ENCODE data around the gene HSBP1.

HSBP1 gene

DNA sequence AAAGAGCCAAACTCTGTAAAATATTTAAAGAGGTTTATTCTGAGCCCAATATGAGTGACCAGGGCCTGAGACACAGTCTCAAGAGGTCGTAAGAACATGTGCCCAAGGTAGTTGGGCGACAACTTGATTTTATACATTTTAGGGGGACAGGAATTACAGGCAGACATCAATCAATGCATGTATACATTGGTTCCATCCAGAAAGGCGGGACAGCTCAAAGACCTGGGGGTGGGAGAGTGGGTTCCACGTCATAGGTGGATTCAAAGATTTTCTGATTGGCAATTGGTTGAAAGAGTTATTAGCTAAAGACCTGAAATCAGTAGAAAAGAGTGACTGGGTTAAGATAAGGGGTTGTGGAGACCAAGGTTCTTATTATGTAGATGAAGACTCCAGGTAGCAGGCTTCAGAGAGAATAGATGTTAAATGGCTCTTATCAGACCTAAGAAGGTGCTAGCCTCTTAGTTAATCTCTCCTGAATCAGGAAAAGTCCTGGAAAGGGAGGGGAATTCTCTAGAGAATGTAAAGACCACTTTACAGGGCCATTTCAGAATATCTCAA, 32.4 kb downstream of the HSBP1 start:
- no peak for DNase-seq

DNA sequence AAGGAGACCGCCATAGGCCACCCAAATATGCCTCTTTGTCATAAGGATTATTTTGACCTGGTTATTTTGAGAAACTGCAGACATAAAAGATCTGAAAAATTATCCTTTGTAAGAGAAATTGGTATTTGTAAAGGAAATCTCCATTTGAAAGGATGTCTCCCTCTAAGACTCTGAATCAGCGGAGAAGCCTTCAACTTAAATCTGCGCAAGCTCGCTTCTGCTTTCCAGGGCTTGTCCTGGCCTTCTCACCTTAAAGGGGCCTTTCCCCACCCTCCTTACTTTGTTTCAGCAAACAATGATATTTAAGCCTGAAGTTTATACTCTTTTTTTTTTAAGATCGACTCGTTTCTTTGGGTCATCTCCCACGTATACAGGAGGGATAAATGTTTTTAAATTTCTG, 34.5 kb downstream of the HSBP1 start:
- no peak for DNase-seq

DNA sequence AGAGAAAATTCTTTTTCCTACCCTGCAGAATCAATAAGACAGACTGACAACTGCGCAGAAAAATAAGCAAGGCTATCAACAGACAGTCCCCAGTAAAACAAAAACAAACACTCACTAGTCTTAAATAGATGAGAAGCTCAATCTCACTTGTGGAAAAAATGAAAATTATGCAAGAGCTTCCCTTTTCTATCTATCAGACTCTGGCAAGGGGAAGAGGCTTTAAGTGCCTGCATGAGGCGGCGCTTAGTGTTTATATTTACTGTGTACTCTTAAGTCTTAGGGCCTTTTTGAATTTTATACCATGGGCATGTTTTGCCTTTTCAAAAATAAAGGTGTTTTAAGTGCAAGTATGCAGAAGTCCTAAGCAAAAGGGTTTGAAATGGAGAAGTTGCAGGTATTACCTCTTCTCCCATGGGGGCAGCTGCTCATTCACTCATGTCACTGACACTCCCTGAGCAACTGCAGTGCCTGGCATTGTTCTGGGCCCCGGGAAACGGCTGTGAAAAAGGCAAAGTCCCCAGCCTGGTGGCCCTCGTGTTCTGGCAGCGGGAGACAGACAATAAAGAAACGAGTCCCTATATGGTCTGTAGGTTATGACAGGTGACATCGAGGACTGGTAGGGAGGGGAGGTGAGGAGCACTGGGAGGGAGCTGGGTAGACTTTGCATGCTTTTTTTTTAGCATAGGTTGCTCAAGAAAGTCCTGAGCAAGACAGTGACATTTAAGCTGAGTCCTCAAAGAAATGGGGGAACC, 35.2 kb downstream of the HSBP1 start:
- no peak for DNase-seq

DNA sequence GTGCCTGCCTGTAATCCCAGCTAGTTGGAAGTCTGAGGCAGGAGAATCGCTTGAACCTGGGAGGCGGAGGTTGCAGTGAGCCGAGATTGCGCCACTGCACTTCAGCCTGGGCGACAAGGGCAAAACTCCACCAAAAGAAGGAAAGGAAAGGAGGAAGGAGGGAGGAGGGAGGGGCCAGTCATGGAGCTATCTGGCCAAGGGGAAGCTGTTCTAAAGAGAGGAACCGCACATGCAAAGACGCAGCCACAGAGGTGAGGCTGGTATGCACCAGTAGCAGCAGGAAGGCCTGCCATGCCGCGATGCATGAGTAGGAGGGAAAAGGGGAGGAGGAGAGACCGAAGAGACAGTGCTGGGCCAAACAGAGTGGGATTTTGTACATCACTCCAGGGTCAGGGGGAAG, 35.9 kb downstream of the HSBP1 start:
- DNase-seq, result no peak

DNA sequence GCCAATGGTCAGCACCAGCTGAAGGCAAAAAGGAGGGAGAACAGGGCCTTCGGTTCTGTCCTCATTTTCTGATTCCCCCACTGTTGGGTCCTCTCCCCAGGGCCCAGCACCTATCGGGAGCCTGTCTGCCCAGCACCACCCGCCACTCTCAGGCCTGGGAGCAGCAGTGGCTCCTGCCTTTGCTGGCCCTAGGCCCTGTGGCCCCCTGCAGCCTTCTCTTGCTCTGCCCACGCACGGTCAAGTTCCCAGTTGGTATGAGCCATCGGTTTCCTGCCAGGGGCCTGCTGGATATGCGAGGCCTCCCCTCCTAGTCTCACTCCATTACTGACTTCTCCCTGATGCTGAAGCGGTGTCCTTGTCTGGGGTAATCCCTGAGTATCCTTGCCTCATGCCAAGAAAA, 37.5 kb downstream of the HSBP1 start:
- DNase-seq, result no peak

DNA sequence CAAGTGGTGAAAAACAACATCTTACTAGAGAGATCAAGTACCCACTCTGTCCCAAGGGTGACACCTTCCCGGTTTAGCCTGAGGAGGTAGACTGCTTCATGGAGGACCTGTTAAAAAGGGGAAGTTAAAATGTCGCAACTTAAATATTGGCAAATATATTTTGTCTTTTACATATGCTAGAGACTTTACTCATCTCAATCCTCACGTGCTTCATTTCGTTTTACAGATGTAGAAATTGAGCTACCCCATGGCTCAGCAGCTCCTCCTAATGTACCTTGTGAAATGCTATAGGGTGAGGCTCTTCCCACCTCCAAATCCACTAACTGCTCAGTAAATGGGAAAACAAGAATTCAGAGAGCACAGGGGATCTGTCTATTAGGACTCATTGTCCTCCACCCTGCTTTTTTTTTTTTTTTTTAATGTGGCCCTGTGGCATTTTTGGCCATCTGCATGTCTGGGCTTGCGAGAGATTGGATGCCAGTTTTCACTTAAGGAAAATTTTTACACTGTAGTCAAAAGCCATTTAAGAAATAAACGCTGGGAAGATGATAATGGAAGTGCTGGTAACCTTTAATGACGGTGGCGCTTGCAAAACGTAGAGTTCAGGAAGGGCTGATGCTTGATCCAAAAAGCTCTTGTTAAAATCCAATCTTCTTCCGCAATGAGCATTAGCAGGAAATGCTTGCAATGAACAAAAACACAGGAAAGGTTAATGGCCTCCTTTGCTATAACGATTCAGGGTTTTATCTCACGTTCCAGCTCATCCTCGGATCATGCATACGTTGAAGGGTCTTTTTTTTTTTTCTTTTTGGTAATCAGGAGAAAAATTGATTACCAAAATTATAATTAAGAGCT, 39.8 kb downstream of the HSBP1 start:
- DNase-seq, result no peak

DNA sequence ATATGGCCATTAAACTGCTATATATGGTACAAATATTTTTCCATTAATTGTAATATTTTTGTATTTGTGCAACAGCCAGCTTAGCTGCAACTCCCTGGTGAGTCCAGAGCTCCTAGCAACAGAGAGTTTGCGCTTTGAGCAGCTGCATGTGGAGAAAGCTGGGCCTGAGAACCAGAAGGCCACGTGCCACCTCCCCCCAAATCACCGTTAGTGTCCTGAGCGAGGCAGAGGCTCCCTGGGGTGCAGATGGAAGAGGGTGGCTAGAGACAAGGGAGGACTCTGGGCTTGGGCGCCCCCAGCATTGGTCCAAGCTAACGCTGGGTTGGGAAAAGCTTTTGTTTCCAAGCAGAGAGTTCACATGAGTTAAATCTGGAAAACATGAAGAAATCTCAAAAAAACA, 41.6 kb downstream of the HSBP1 start:
- DNase-seq, result peak; percentile 72

DNA sequence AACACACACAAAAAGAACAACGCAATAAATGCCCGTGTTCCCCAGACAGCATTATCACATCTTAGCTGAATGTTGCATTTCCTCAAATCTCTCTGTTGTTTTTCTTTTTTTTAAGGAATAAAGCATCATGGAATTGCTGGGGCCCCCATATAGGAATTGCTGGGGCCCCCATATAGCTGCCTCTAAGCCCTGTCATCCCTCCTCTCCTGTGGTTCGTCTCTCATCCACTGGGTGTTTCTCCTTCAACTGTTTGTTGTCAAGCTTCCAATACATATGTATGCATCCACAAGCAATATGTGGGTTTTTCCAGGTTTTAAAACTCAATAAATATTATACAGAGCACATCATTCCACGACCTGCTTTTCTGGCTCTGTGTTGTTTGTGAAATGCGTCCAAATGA, 43.2 kb downstream of the HSBP1 start:
- peak; percentile 28 for DNase-seq

DNA sequence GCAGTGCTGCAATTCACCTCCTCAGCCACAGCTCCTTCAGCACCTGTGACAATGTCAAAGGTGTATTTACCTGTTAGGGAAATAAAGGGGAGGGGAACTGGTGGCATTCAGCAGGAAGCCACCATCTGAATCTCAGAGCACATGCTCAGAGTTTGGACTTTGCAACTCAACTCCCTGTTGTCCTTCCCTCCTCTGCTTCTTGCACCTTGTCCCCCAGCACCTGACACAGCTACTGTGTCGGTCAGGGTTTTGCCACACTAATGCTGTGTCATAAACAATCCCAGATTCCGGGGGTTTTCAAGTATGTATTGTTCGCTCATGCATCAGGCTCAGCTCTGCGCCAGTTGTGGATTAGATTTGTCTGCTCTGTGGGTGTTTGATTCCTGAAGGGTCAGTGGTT, 43.7 kb downstream of the HSBP1 start:
- DNase-seq, result no peak

DNA sequence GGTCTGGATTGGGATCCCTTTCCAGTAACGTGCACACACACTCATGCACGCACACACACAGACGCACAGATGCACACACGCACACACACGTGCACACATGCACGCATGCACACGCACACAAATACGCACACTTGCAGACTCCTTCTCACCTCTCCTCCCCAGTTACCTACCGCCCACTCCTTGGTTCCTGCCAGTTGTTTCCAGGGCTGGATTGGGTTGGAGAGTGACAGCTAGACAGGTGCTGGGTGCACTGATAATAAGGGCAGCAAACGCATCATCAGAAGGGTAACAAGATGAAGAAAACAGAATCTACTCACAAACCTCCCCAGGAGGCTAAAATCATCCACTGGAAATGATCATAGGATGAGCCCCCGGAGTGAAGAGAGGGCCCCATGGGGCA, 45.0 kb downstream of the HSBP1 start:
- no peak for DNase-seq

DNA sequence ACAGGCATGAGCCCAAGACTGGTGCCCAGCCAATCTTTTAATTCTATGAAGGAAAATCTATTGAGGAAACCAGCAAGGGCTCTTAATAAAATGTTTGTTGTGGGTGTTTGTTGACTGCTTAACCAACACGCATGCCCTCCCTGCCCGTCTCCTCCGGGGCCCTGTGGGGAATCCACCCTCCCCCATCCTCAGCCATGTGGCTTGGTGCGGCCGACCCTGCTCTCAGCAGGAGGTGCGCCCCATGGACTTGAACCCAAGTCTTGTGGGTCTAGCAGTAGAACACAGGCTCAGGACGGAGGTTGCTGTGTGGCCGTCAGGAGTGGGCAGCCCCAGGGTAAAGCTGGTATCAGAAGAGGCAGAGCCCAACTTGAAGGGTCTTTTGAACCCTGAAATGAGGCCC, 46.1 kb downstream of the HSBP1 start:
- DNase-seq, result no peak

DNA sequence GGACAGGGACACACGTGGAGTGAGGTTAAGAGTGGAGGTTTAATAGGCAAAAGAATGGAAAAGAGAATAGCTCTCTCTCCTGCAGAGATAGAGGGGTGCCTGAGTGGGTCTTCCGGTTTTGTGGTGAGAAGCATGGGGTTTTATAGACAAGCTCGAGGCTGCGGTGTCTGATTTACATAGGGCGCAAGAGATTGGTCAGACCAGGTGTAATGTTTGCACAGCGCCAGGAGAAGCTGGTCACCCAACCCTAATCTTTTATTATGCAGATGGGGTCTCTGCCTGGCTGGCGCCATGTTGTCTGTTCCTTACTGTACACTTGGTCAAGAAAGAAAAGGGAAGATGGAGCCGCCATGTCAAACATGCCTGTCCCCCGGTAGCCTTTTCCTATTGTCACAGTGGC, 46.6 kb downstream of the HSBP1 start:
- no peak for DNase-seq

DNA sequence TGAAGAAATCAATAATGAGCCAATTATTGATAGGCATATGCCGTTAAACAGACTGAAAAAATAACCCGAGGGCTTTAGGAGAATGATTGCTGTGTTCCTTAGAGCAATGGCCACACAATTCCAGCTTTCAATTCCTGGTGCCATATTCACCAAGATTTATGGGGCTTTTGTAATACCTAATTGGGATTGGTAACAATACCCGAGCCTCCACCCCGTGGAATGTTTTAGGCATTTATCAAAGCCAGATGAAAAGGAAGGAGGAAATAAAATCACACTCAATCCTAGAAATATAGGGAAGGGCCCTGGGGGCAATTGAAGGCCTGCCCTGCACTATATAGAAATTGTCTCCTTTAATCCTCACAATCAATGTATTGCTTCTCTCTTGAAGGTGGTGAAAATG, 49.0 kb downstream of the HSBP1 start:
- DNase-seq, result no peak

DNA sequence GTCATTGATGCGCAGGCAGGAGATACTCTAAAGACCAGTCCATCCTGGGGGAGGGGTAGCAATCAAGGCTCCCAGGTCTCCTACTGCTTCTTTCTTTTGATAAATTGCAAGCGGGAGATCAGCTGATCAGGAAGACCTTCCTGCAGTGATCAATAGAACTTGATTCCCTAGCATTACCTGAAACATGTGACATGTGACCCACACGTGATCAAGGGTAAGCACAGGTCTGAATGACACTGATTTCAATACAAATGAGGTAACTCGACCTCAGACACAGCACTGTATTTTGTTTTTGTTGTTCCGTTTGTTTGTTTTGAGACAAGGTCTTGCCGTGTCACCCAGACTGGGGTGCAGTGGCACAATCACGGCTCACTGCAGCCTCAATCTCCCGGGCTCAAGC, 51.5 kb downstream of the HSBP1 start:
- no peak for DNase-seq

DNA sequence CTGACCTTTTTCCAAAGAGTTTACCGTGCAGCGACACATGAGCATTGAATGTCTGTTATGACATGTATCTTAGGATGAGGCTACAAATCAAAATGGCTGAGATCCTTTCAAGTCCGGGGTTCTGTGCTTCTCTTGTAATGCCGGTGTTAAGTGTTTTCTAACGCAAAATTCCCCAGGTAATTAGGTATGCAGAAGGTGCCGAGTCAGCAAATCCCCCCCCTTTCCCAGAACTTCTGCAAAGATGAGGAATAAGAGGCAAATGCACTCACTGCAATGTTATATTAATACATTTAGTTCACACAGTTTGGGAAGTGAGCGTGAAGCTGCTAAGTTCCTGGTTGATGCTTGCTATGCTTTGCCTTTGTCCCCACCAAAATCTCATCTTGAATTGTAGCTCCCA, 54.9 kb downstream of the HSBP1 start:
- DNase-seq, result no peak

DNA sequence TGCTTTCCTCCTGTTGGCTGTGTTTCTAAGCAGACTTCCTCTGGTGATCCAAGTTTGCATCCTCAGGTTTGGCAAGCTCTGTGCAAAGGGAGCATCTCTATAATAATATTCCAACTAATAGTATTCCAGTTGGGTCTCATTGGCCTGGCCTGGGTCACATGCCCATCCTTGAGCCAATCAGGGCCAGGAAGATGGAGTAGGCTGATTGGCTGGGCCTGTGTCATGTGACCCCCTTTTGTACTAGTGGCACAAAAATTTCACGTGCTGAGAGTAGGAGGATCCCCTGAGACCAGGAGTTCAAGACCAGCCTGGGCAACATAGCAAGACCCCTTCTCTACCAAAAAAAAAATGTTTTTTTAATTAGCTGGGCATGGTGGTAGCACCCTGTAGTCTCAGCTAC, 55.9 kb downstream of the HSBP1 start:
- no peak for DNase-seq
